Astrocyte of the hippocampus (primary cell): ENCODE data around the gene DNPEP.
A peak's percentile ranks its signal among the peaks of the same experiment; 100 is the strongest.

Experiments used
- DNase-seq: peaks from one replicate; pipeline ENCODE4 v3.0.0; 2011; ENCODE audit warnings: low read depth, low spot score

The DNPEP gene

DNA sequence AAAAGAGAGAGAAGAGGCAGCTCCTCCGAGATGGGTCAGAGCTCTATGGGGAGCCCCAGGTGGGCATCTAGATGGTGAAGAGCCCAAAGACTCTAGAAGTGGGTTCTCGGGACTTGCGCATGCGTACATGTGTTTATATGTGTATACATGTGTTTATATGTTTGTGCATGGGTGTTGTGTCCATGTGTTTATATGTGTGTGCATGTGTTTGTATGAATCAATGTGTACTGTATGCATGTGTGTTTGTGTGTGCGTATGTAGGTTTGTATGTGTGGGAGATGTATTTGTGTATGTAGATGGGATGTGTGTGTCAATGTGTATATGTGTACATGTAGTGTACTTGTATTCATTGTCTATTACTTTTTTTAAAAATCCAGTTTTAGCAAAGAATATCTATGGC is 25.6 kb downstream of the DNPEP start:
- no peak for DNase-seq

- DNase-seq, result peak; percentile 14
Observed at GRCh38 chr2:219358170-219359075, 29.3 kb downstream of the DNPEP start.

GRCh38 chr2:219356834-219357233 is 30.9 kb downstream of the DNPEP start:
- no peak for DNase-seq

- DNase-seq, result no peak
Observed at GRCh38 chr2:219354582-219354981, 33.1 kb downstream of the DNPEP start.

DNA sequence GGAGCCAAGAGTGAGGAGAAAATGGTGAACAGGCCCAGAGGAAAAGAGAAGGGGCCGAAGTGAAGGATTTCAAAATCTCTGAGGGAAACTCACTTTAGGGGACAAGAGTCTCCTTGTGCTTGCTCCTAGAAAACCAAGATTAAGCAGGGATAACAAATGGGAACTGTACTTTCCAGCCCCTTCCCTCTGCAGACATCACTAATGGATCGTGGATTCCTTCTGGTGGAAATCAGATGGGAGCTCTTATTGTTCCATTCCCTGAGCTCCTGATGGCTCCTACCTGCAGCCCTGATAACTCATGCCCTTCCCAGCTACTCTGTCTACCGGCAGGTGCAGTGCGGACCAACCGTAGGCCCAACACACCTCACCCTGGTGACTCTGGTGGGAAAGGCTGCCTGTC is 34.6 kb downstream of the DNPEP start:
- no peak for DNase-seq

GRCh38 chr2:219352448-219353023 is 35.2 kb downstream of the DNPEP start:
- peak; percentile 71 for DNase-seq

- peak; percentile 16 for DNase-seq
Observed at GRCh38 chr2:219350710-219351221, 36.9 kb downstream of the DNPEP start.

DNA sequence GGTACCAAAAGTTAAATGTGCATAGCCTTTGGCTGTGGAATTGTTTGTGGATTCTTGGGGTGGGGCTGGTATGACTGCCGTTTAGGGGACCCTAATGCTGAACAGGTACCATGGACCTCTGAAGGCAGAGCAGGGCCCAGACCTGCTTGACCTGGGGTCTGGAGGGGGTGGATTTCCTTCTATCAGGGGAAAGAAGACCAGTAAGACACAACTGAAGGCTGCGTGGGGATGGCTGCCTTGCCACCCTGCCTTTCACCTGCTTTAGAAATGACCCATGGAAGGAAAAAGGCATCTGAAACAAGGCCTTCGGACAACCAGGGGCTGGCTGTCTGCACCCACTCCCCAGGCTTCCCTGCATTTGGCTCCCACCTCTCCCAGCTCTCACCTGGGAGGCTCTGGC is 37.5 kb downstream of the DNPEP start:
- no peak for DNase-seq

DNA sequence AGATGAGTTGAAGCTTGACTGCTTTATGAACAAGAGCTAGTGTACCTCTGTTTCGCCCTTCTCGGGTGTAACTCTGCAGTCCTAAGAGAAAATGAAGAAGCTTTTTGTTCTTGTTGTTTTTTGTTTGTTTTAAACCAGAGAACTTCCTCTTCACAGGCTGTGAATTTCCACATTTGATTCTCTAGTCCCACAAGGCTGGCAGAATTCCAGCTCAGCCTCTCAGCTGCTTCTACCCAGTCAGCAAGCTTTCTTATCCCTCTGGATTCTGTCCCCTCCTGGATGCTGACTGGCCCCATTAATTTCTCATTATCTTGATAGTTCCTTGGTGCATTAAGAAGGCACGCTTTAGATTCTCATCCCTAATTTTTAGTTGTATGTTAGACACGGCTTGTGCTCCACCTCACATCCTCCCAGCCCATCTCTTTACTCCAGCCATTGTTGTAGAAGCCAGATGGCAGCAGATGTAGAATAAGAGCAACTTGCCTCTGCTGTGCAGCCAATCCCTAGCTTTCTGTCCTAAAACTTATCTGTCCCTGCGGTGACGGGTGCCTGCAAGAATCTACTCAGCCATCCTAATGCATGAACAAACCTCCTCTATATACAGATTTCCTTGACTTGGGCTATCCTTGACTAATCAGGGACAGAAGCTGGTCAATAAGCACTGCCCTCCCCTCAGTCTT is 42.8 kb downstream of the DNPEP start:
- peak; percentile 47 for DNase-seq

DNA sequence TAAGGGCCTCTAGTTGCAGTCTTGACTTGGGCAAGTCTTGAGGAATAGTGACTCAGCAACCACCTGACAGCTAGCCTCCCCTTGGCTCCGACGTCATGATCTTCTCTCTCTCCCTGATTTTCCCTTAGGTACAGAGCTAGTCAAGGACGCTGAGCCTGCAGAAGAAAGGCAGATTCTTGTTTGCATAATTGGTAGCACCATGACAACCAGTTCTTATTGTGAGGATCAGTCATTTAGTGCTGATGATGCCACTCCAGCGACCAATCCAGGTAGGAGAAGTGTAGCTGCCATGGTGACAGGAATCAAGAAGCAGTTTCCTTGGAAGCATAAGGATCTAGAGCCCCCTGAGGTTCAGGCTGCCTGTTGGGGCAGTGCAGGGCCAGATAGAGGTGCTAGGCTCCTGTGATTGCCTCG is 52.3 kb downstream of the DNPEP start:
- DNase-seq, result no peak

- no peak for DNase-seq
Observed at GRCh38 chr2:219334076-219334475, 53.6 kb downstream of the DNPEP start.

DNA sequence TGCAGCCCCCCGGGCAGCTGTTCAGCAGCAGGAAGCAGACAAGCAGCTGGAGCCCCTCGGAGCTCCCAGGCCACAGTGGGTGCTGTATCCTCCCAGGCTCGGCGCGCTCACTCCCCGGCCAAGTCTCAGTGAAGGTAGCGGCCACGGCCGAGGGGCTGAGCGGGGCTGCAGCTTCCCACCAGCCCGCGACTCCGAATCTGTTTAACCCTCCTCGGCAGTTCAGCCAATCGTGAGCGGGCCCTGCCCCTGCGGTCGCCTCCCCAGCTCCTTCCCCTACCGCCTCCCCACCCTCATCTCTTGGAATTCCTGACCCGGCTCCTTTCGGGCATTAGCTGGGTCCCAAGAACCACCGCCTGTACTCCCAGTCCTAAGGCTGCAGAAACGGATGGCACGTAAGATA is 55.2 kb downstream of the DNPEP start, which contains the start of gene RESP18:
RESP18 (minus strand) TSS at position 203 of the 400 bp plus-strand sequence.
- no peak for DNase-seq

GRCh38 chr2:219331560-219332213 is 56.0 kb downstream of the DNPEP start:
- peak; percentile 80 for DNase-seq

GRCh38 chr2:219327719-219328118 is 60.0 kb downstream of the DNPEP start:
- no peak for DNase-seq

GRCh38 chr2:219325657-219326315 is 61.9 kb downstream of the DNPEP start:
- DNase-seq, result no peak

GRCh38 chr2:219325136-219325535 is 62.6 kb downstream of the DNPEP start:
- no peak for DNase-seq

GRCh38 chr2:219323434-219323833 is 64.3 kb downstream of the DNPEP start:
- no peak for DNase-seq
